ENCODE results near the gene SFTPA2.
A peak's percentile ranks its signal among the peaks of the same experiment; 100 is the strongest.
"Not testable (repeated sequence)": the region's sequence is repeated elsewhere in the genome, so short reads cannot be mapped to it uniquely, and the experiment has no call there.

Gene SFTPA2

GRCh38 chr10:79582096-79582495, 21.9 kb upstream of the SFTPA2 start:
- ChIA-PET CTCF (no interaction called here), POLR2A (ENCODE audit: low non-redundant PET) (no interaction called here)
- no peak for TF ChIP-seq CTCF (conservative IDR thresholded peaks at IDR 0.05; ENCODE audit: low read depth)
- no peak overlapping the region for H3K27ac ChIP-seq
- no peak for DNase-seq (ENCODE audit: low spot score)

GRCh38 chr10:79581044-79581443, 20.8 kb upstream of the SFTPA2 start:
- no peak for DNase-seq (ENCODE audit: low spot score)
- no peak for TF ChIP-seq CTCF (conservative IDR thresholded peaks at IDR 0.05; ENCODE audit: low read depth)
- POLR2A ChIA-PET (ENCODE audit: low non-redundant PET), result no interaction called here
- H3K27ac ChIP-seq, result no peak overlapping the region
- CTCF ChIA-PET, result no interaction called here

- no peak for TF ChIP-seq CTCF (conservative IDR thresholded peaks at IDR 0.05; ENCODE audit: low read depth)
Measured at GRCh38 chr10:79579361-79579760, 19.2 kb upstream of the SFTPA2 start.

GRCh38 chr10:79570624-79571023, 10.4 kb upstream of the SFTPA2 start:
- not testable (repeated sequence) for DNase-seq (ENCODE audit: low spot score); H3K27ac ChIP-seq
- ChIA-PET CTCF (interaction anchor here (0.5 kb wide), 1 partner anchor 8 kb away, joined by 3 read pairs; no protein-coding TSS in a partner anchor), POLR2A (ENCODE audit: low non-redundant PET) (interaction anchor here (0.6 kb wide), 1 partner anchor 10 kb away, joined by 3 read pairs; no protein-coding TSS in a partner anchor)

More at GRCh38 chr10:79579361-79579760, 19.2 kb upstream of the SFTPA2 start:
- no peak overlapping the region for H3K27ac ChIP-seq
- CTCF ChIA-PET, result no interaction called here
- no peak for DNase-seq (ENCODE audit: low spot score)
- POLR2A ChIA-PET (ENCODE audit: low non-redundant PET), result no interaction called here

- CTCF ChIA-PET, result interaction anchor here (0.9 kb wide), 1 partner anchor 47 kb away, joined by 3 read pairs; no protein-coding TSS in a partner anchor
Measured at GRCh38 chr10:79563426-79563825, 3.2 kb upstream of the SFTPA2 start.

GRCh38 chr10:79562135-79562756, 2.0 kb upstream of the SFTPA2 start:
- DNase-seq (ENCODE audit: low spot score), result peak; percentile 64
- H3K27ac ChIP-seq, result no peak overlapping the region
- ChIA-PET POLR2A (ENCODE audit: low non-redundant PET) (no interaction called here), CTCF (interaction anchor here (0.6 to 1.0 kb wide), 6 partner anchors 9 to 699 kb away, joined by 3 to 5 read pairs (median 3); no protein-coding TSS in a partner anchor)
- TF ChIP-seq CTCF (conservative IDR thresholded peaks at IDR 0.05; ENCODE audit: low read depth), result peak; percentile 78

More at GRCh38 chr10:79563426-79563825, 3.2 kb upstream of the SFTPA2 start:
- POLR2A ChIA-PET (ENCODE audit: low non-redundant PET), result no interaction called here
- TF ChIP-seq CTCF (conservative IDR thresholded peaks at IDR 0.05; ENCODE audit: low read depth), result no peak
- DNase-seq (ENCODE audit: low spot score), result no peak
- H3K27ac ChIP-seq, result no peak overlapping the region

GRCh38 chr10:79561257-79561656, 1.1 kb upstream of the SFTPA2 start:
- ChIA-PET POLR2A (ENCODE audit: low non-redundant PET) (interaction anchor here (0.7 kb wide), 1 partner anchor 9 kb away, joined by 3 read pairs; no protein-coding TSS in a partner anchor), CTCF (interaction anchor here (0.7 kb wide), 1 partner anchor 123 kb away, joined by 3 read pairs; no protein-coding TSS in a partner anchor)
- no peak for DNase-seq (ENCODE audit: low spot score)
- H3K27ac ChIP-seq, result no peak overlapping the region
- TF ChIP-seq CTCF (conservative IDR thresholded peaks at IDR 0.05; ENCODE audit: low read depth), result no peak

All from RWPE1 (cell line).